Brain microvascular endothelial cell (primary cell): ENCODE measurements around the gene ADRB2.

Experiments used
- DNase-seq: peaks from one replicate; pipeline ENCODE4 v3.0.0-alpha.2; 2020
- H3K27ac ChIP-seq: fragments of 250-450 bp; sonication (Bioruptor Pico); 2 replicates; pipeline ENCODE4 v1.5.1; 2020; ENCODE audit warnings: mild to moderate bottlenecking, moderate library complexity
- H3K27me3 ChIP-seq: fragments of 250-450 bp; sonication (Bioruptor Pico); replicated peaks from 2 replicates; pipeline ENCODE4 v1.5.1; 2020; ENCODE audit warnings: mild to moderate bottlenecking
- H3K36me3 ChIP-seq: fragments of 250-450 bp; sonication (Bioruptor Pico); replicated peaks from 2 replicates; pipeline ENCODE4 v1.5.1; 2020; ENCODE audit warnings: mild to moderate bottlenecking
- H3K4me3 ChIP-seq: 2 replicates; pipeline ENCODE4 v1.5.1; 2011; ENCODE audit warnings: low read depth, mild to moderate bottlenecking, control low read depth, low read length, moderate library complexity
- in situ Hi-C: cut with HindIII; loops from 2 replicates; pipeline ENCODE4 v1.10.0; 2017; ENCODE audit warnings: low sequenced_read_pairs, low pct_ligation_motif_present
- TF ChIP-seq, protein P1 (sequence below): IDR thresholded peaks from 2 replicates; pipeline ENCODE4 v1.5.1; 2011; ENCODE audit warnings: low read depth, mild to moderate bottlenecking, moderate library complexity, low read length, control low read depth, inconsistent platforms; ENCODE audit errors: missing control alignments

ADRB2 gene

DNA sequence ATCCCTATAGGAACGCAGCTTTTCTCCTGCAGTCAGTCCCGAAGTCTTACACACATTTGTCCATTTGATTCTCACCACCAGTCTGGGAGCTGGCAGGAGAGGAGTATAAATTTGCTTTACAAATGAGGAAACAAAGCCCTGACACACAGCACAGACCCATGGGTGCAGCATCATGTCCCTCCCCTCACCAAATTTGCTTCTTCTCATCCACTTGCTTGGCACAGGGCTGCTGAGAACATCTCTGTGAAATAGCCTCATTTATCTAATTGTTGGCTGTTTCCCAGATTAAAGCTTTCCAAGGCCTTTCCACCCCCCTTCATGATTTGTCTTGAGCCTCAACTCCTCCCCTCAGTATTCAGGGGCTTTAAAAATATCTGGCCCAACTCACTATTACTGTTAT, 11.3 kb upstream of the ADRB2 start:
- Histone ChIP-seq H3K27me3 (no peaks in the 10 kb centered on the region), H3K36me3 (no peaks in the 10 kb centered on the region), H3K27ac (no peak overlapping the region), H3K4me3 (no peak overlapping the region)
- no peak for DNase-seq
- in situ Hi-C loops, result no loop called here
- TF ChIP-seq, protein P1, sequence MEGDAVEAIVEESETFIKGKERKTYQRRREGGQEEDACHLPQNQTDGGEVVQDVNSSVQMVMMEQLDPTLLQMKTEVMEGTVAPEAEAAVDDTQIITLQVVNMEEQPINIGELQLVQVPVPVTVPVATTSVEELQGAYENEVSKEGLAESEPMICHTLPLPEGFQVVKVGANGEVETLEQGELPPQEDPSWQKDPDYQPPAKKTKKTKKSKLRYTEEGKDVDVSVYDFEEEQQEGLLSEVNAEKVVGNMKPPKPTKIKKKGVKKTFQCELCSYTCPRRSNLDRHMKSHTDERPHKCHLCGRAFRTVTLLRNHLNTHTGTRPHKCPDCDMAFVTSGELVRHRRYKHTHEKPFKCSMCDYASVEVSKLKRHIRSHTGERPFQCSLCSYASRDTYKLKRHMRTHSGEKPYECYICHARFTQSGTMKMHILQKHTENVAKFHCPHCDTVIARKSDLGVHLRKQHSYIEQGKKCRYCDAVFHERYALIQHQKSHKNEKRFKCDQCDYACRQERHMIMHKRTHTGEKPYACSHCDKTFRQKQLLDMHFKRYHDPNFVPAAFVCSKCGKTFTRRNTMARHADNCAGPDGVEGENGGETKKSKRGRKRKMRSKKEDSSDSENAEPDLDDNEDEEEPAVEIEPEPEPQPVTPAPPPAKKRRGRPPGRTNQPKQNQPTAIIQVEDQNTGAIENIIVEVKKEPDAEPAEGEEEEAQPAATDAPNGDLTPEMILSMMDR, result no peak

DNA sequence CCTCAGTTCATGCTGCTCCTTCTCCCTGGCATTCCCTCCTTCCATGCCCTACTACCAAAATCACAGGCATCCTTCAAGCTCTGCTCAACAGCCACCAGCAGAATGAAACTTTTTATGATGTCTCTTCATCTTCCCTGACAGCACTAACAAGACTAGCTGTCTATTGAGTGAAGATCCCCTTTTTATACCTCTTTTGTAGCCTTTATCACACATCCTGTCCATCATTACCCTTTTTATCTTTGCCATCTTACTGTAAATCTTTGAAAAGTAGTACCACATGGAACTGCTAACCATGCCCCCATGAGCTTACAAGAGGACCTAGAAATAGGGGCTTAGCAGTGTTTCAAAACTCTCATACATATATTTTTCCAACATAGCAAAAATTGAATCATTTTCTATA, 10.8 kb upstream of the ADRB2 start:
- Histone ChIP-seq H3K36me3 (no peaks in the 10 kb centered on the region), H3K27ac (no peak overlapping the region), H3K4me3 (no peak overlapping the region), H3K27me3 (no peaks in the 10 kb centered on the region)
- no peak for DNase-seq
- TF ChIP-seq, protein P1, result no peak
- in situ Hi-C loops, result no loop called here

DNA sequence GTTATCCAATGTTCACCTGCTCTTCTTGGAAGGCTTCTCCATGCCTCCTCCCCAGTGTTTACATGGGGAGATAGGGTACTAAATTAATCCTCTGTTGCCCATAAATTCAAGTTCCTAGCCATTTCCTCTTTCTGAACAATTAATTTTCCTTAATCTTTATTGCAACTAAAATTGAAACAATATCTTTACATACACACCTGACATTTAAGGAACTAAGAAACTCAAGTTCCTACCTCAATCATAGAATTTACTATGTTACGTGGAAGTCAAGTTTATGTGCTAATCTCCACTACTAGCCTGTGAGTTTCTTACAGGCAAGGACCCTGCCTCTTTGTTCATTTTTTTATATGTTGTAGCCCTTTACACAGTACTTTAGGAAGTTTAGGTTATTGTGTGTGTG, 10.1 kb upstream of the ADRB2 start:
- no peak overlapping the region for H3K4me3 ChIP-seq
- H3K27me3 ChIP-seq, result no peaks in the 10 kb centered on the region
- in situ Hi-C loops, result no loop called here
- no peak overlapping the region for H3K27ac ChIP-seq
- no peak for DNase-seq
- H3K36me3 ChIP-seq, result no peaks in the 10 kb centered on the region
- TF ChIP-seq, protein P1, result no peak

DNA sequence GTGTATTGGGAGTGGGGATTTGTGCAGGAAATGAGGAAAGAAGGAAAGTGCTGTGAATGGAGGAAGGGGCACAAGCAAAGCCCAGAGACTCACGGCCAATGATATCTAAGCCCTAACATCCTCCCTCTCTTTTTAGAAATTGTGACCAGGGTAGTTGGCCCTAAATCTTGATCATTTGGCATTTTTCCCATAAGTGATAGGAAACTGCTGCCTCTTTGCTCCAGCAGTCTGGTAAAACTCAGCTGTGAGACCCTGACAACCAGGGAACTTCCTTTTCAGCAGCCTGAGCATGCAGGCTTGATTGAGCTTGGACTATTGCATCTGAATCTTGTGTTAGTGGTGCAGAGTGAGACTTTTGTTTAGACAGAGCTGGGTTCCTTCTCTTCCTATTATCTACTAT, 9.6 kb upstream of the ADRB2 start:
- in situ Hi-C loops, result no loop called here
- Histone ChIP-seq H3K27me3 (no peaks in the 10 kb centered on the region), H3K4me3 (no peak overlapping the region), H3K27ac (no peak overlapping the region), H3K36me3 (no peaks in the 10 kb centered on the region)
- TF ChIP-seq, protein P1, result no peak
- DNase-seq, result no peak

DNA sequence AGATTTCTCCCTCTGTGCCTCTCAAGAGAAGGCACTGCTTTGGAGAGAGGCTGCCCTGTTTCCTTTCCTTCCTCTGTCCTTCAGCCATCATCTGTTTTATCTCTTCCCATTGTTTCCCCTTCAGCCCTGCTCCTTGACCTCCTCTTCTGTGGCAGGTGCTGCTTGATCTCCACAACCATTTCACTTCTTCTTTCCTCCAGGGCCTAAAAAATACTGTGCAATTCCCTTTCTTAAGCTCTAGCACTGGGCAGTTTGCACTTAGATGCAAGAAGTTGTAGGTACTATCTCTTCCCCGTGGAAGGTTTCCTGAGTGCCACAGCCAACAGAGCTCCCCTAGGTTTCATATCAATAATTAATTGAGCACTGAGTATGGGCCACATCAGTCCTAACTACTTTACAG, 8.8 kb upstream of the ADRB2 start:
- no peak for DNase-seq
- Histone ChIP-seq H3K27me3 (no peaks in the 10 kb centered on the region), H3K4me3 (no peak overlapping the region), H3K36me3 (no peaks in the 10 kb centered on the region), H3K27ac (no peak overlapping the region)
- TF ChIP-seq, protein P1, result no peak
- in situ Hi-C loops, result no loop called here
